Transverse colon (tissue), 4 donors: Measurements from ENCODE around the gene DNAH1. TPM values are rescaled to one million over a fixed set of nuclear protein-coding genes. Genes with fewer than 3 reads are reported as not detected.

Source experiments
- DNase-seq: peaks from one replicate; pipeline ENCODE4 v3.0.0-alpha.2; 2019
- H3K27ac ChIP-seq, 4 donors: fragments of 200-600 bp; sonication (generic); 2 replicates each; pipeline ENCODE4 v1.5.1; 2016 to 2018; ENCODE audit warnings: inconsistent platforms in 4 of 4
- H3K27me3 ChIP-seq: fragments of 200-600 bp; sonication (generic); 2 replicates; pipeline ENCODE4 v1.5.1; 2017; ENCODE audit warnings: inconsistent platforms
- H3K36me3 ChIP-seq, 4 donors: fragments of 200-600 bp; sonication (generic); 2 replicates each; pipeline ENCODE4 v1.5.1; 2017 to 2019; ENCODE audit warnings: inconsistent platforms in 4 of 4
- H3K4me1 ChIP-seq, 4 donors: fragments of 200-600 bp; sonication (generic); 2 replicates each; pipeline ENCODE4 v1.5.1; 2017 to 2020; ENCODE audit warnings: inconsistent platforms in 4 of 4
- H3K4me3 ChIP-seq, 4 donors: fragments of 200-600 bp; sonication (generic); 1 replicate in 1 of 4; 2 replicates in 3 of 4; pipeline versions ENCODE4 v1.5.1 to v1.6.1; 2017 to 2019; ENCODE audit warnings: inconsistent platforms in 4 of 4
- H3K9me3 ChIP-seq, 2 donors: fragments of 200-600 bp; sonication (generic); 2 replicates each; pipeline ENCODE4 v1.5.1; 2017 to 2019; ENCODE audit warnings: inconsistent platforms in 2 of 2
- EP300 ChIP-seq: sonication (generic); formaldehyde crosslinking; IDR thresholded peaks from one replicate; pipeline ENCODE4 v1.6.1; 2017; ENCODE audit warnings: antibody characterized with exemption, low read depth
- POLR2A ChIP-seq: fragments of 450-650 bp; IDR thresholded peaks from one replicate; pipeline ENCODE4 v1.6.1; 2016; ENCODE audit warnings: antibody characterized with exemption, mild to moderate bottlenecking, moderate library complexity
- POLR2AphosphoS5 ChIP-seq, 3 donors: sonication (generic); formaldehyde crosslinking; IDR thresholded peaks; one replicate each; pipeline ENCODE4 v1.6.1; 2016; ENCODE audit warnings: antibody characterized with exemption in 3 of 3
- WGBS, 2 donors: methylation state at CpG; one replicate each; pipeline ENCODE4 v1.1.5; 2018; ENCODE audit warnings: low coverage in 1 of 2; 5-methylcytosine and 5-hydroxymethylcytosine counted together
- in situ Hi-C, 4 donors: fragments of 200-750 bp; cut with MboI; loops; one replicate each; pipeline versions ENCODE4 v1.15.0 to v1.15.1; 2017; ENCODE audit warnings: low sequenced_read_pairs in 3 of 4, low pct_ligation_motif_present in 1 of 4, low pct_unique_long_range_greater_than_20kb in 1 of 4
- intact Hi-C: fragments of 100-400 bp; cut with DNase I; formaldehyde crosslinking; loops from one replicate; pipeline ENCODE4 v1.15.1; 2023; ENCODE audit warnings: low total_unique reads
- total RNA-seq, 4 donors: library from RNA; depleted of rRNA; stranded (reverse); fragments of >200 nt; gene quantifications; one replicate each; pipeline ENCODE4 v1.1.0, GENCODE V29; 2016
- TF ChIP-seq, protein P1 (sequence below), 5 experiments: fragments of 200-600 bp in 3 of 5; fragments of 450-650 bp in 2 of 5; sonication (generic) in 3 of 5; IDR thresholded peaks; 1 replicate in 2 of 5; 2 replicates in 3 of 5; pipeline ENCODE4 v1.5.1; 2016 to 2017; ENCODE audit warnings: antibody characterized with exemption in 5 of 5, inconsistent platforms in 3 of 5, mild to moderate bottlenecking in 2 of 5, moderate library complexity in 1 of 5

DNAH1 gene
- total RNA-seq, 4 donors from 2014 or later = 17.6 to 102 (median 26.3) TPM

GRCh38 chr3:52317208-52318000 is 1.3 kb downstream of the DNAH1 start:
- Histone ChIP-seq H3K36me3 (no peaks in the 10 kb centered on the region), H3K9me3 (no peaks in the 10 kb centered on the region), H3K27ac (peak overlapping the region in 2 of 4 donors; percentile 8 to 38), H3K4me1 (peaks cover 4 to 19% (median 12%) of the 10 kb centered on the region in 4 donors), H3K27me3 (no peaks in the 10 kb centered on the region), H3K4me3 (peak overlapping the region; percentile 9 to 47 (median 27))
- TF ChIP-seq POLR2A (no peak), EP300 (no peak), POLR2AphosphoS5 (IDR thresholded peaks at IDR 0.05) (no peak)
- TF ChIP-seq, protein P1, sequence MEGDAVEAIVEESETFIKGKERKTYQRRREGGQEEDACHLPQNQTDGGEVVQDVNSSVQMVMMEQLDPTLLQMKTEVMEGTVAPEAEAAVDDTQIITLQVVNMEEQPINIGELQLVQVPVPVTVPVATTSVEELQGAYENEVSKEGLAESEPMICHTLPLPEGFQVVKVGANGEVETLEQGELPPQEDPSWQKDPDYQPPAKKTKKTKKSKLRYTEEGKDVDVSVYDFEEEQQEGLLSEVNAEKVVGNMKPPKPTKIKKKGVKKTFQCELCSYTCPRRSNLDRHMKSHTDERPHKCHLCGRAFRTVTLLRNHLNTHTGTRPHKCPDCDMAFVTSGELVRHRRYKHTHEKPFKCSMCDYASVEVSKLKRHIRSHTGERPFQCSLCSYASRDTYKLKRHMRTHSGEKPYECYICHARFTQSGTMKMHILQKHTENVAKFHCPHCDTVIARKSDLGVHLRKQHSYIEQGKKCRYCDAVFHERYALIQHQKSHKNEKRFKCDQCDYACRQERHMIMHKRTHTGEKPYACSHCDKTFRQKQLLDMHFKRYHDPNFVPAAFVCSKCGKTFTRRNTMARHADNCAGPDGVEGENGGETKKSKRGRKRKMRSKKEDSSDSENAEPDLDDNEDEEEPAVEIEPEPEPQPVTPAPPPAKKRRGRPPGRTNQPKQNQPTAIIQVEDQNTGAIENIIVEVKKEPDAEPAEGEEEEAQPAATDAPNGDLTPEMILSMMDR (IDR thresholded peaks at IDR 0.05) = no peak
- in situ Hi-C loops = no loop called here
- WGBS, 2 donors = 8 to 18% methylated on average over 13 to 45 of the region's 45 CpGs
- intact Hi-C loops = no loop called here
- DNase-seq = peak; percentile 76

GRCh38 chr3:52318186-52318816 is 2.2 kb downstream of the DNAH1 start:
- Histone ChIP-seq H3K36me3 (no peaks in the 10 kb centered on the region), H3K27ac (no peak overlapping the region), H3K9me3 (no peaks in the 10 kb centered on the region), H3K4me3 (no peak overlapping the region), H3K4me1 (peaks cover 4 to 19% (median 12%) of the 10 kb centered on the region in 4 donors), H3K27me3 (no peaks in the 10 kb centered on the region)
- intact Hi-C loops = no loop called here
- WGBS, 2 donors = 65 to 68% methylated on average over 2 to 14 of the region's 14 CpGs
- DNase-seq = no peak
- no peak for TF ChIP-seq POLR2AphosphoS5 (IDR thresholded peaks at IDR 0.05)
- TF ChIP-seq EP300 = no peak
- TF ChIP-seq POLR2A = no peak
- TF ChIP-seq, protein P1 (IDR thresholded peaks at IDR 0.05) = no peak
- in situ Hi-C loops = no loop called here

DNA sequence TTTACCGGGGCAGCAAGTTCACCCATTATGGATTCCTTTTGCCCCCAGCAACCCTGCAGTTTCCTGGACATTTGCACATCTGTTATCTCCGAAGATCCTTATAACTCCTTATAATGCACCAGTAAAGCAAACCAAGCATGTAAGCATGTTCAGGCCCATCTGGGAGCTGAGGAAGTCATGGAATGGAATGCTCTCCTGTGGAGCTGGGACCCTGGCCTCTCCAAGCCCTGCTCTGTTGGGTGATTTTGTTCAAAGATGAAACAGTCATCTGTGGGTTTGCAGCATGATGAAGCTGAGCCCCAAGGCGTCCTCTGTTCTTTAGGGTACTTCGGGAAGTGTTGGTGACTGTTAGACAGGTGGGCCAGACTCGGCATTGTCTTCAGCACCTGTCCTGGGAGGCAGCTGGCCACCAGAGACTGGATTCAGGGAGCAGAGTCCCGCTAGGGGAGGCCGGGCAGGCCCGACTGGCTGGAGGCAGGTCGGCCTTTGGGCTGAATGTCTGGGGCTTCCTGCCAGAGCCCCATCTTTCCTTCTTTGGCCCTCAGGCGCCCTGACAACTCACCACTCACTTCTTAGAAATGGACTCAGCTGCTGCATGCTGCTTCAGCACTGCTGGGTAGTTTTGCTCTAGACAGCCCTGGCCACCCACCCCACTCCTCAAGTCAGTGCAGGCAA is 3.9 kb downstream of the DNAH1 start:
- 80 to 100% methylated on average over 1 to 10 of the region's 10 CpGs for WGBS, 2 donors
- in situ Hi-C loops = no loop called here
- no peak overlapping the region for H3K4me3 ChIP-seq
- intact Hi-C loops = no loop called here
- no peaks in the 10 kb centered on the region for H3K9me3 ChIP-seq
- no peak overlapping the region for H3K27ac ChIP-seq
- H3K36me3 ChIP-seq = no peaks in the 10 kb centered on the region
- H3K4me1 ChIP-seq = peaks cover 4 to 13% (median 12%) of the 10 kb centered on the region in 4 donors
- no peaks in the 10 kb centered on the region for H3K27me3 ChIP-seq
- no peak for DNase-seq
- no peak for TF ChIP-seq EP300
- TF ChIP-seq, protein P1 (IDR thresholded peaks at IDR 0.05) = no peak
- TF ChIP-seq POLR2AphosphoS5 (IDR thresholded peaks at IDR 0.05) = no peak
- TF ChIP-seq POLR2A = no peak

DNA sequence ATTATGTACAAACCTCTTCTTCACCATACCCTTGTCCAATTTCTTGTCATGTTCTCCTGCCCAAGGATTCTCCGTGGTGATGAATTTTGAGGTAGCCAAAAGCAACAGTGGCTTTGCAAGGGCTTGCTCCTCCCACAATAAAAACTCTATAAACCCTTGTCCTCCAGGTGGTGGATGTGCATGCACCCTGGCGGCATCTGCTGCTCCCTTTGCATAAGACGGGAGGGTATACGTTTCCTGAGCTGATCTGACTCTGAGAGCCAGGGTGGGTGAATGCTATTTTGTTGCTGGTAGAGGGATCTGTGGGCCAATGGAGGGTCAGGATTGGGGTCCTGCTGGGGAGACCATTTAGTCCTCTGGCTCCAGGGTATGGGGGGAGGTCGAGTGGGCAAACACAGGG is 5.4 kb downstream of the DNAH1 start:
- intact Hi-C loops (no loop called here), in situ Hi-C loops (no loop called here)
- Histone ChIP-seq H3K9me3 (no peaks in the 10 kb centered on the region), H3K27me3 (no peaks in the 10 kb centered on the region), H3K36me3 (no peaks in the 10 kb centered on the region), H3K27ac (no peak overlapping the region), H3K4me3 (no peak overlapping the region), H3K4me1 (peaks cover 4 to 13% (median 12%) of the 10 kb centered on the region in 4 donors)
- DNase-seq = no peak
- TF ChIP-seq, protein P1 (IDR thresholded peaks at IDR 0.05) = no peak
- TF ChIP-seq POLR2AphosphoS5 (IDR thresholded peaks at IDR 0.05) = no peak
- no peak for TF ChIP-seq EP300
- TF ChIP-seq POLR2A = no peak
- 58 to 62% methylated on average over 4 to 5 of the region's 5 CpGs for WGBS, 2 donors
